Lower leg skin (tissue), 4 donors: ENCODE results near the gene ATP8B4. TPM values are rescaled to one million over a fixed set of nuclear protein-coding genes. Genes with fewer than 3 reads are reported as not detected.

Source experiments
- DNase-seq, 2 donors: peaks; one replicate each; pipeline ENCODE4 v3.0.0-alpha.2; 2019; ENCODE audit warnings: low spot score in 2 of 2
- H3K4me3 ChIP-seq: fragments of 200-600 bp; sonication (generic); 2 replicates; pipeline ENCODE4 v1.5.1; 2017; ENCODE audit warnings: mild to moderate bottlenecking, low read depth; ENCODE audit not compliant: poor library complexity, severe bottlenecking
- CTCF ChIP-seq, 3 donors: fragments of 450-650 bp; IDR thresholded peaks; one replicate each; pipeline ENCODE4 v1.5.1; 2016; ENCODE audit warnings: antibody characterized with exemption in 3 of 3, mild to moderate bottlenecking in 3 of 3, moderate library complexity in 2 of 3
- POLR2A ChIP-seq, 2 donors: fragments of 450-650 bp; IDR thresholded peaks; one replicate each; pipeline ENCODE4 v1.6.1; 2016 to 2017; ENCODE audit warnings: antibody characterized with exemption in 2 of 2, mild to moderate bottlenecking in 1 of 2, moderate library complexity in 1 of 2
- WGBS, 2 donors: methylation state at CpG; one replicate each; pipeline ENCODE4 v1.1.5; 2018; 5-methylcytosine and 5-hydroxymethylcytosine counted together
- intact Hi-C: fragments of 100-400 bp; cut with DNase I; formaldehyde crosslinking; loops from one replicate; pipeline ENCODE4 v1.15.0; 2023; ENCODE audit warnings: low total_unique reads
- total RNA-seq, 4 donors: library from RNA; depleted of rRNA; stranded (reverse); fragments of >200 nt; gene quantifications; one replicate each; pipeline ENCODE4 v1.1.0, GENCODE V29; 2016

ATP8B4 gene
- total RNA-seq, 4 donors from 2014 or later, result 1.9 to 6.3 (median 2.9) TPM

DNA sequence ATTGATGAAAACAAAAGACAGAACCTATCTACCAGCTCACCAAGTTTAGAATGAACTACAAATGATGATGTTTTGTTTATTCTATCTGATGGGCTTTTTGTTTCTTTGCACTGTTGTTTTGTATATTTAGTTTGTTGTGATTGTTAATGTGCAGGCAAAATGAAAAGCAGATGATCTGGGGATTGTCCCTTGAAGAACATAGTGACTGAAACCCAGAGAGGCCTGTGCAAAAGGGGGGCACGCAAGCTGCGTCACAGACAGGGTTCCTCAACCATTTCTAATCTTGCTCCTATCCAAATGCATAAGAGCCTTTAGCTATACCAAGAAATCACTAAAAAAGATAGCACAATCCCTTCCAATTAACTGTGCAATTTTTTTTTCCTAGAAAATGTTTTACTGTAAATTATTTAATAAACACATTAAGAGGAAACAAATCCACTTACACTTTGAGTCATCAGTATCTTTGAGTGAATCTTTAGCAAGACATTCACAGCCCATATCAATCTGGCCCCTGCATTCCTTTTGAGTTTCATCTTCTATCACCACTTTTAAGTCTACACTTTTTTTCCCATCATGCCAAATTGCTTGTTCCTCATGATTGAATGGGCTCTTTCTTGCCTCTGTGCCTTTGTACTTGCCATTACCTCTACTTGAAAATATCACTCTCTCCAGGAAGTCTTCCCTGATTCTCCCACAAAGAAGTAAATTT lies 220.3 kb downstream of the ATP8B4 start:
- DNase-seq, result no peak
- no peak overlapping the region for H3K4me3 ChIP-seq
- intact Hi-C loops, result no loop called here
- TF ChIP-seq POLR2A (IDR thresholded peaks at IDR 0.05) (no peak), CTCF (IDR thresholded peaks at IDR 0.05) (no peak)
- 87 to 88% methylated on average over 2 of the region's 2 CpGs for WGBS, 2 donors

GRCh38 chr15:49898097-49898496 lies 220.9 kb downstream of the ATP8B4 start:
- H3K4me3 ChIP-seq, result no peak overlapping the region
- intact Hi-C loops, result no loop called here
- no peak for DNase-seq
- TF ChIP-seq POLR2A (IDR thresholded peaks at IDR 0.05) (no peak), CTCF (IDR thresholded peaks at IDR 0.05) (no peak)

- TF ChIP-seq POLR2A (IDR thresholded peaks at IDR 0.05) (no peak), CTCF (IDR thresholded peaks at IDR 0.05) (no peak)
- intact Hi-C loops, result no loop called here
- 55 to 68% methylated on average over 6 of the region's 6 CpGs for WGBS, 2 donors
- DNase-seq, result no peak
- H3K4me3 ChIP-seq, result no peak overlapping the region
Measured at GRCh38 chr15:49895347-49896223, 223.4 kb downstream of the ATP8B4 start.

DNA sequence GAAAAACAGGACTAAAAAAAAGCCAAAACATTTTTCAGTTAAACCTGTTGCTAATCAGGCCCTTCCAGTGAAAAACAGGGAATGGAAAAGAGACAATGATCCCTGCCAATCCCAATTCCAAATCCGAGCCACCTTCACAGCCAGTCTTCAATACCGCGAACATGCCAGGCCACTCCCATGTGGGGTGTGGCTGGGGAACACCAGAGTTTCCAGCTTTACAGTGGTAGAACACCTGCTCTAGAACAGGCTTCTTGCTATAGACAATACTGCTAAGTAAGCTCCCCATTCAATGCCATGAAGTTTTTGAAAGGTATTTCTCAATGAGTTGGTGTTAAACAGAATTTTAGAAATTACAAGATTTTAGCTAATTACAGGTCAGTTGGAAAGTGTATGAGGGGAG lies 228.3 kb downstream of the ATP8B4 start:
- no peak overlapping the region for H3K4me3 ChIP-seq
- TF ChIP-seq POLR2A (IDR thresholded peaks at IDR 0.05) (no peak), CTCF (IDR thresholded peaks at IDR 0.05) (no peak)
- 33 to 36% methylated on average over 3 of the region's 3 CpGs for WGBS, 2 donors
- DNase-seq, result no peak
- intact Hi-C loops, result no loop called here

GRCh38 chr15:49889536-49889935 lies 229.5 kb downstream of the ATP8B4 start:
- H3K4me3 ChIP-seq, result no peak overlapping the region
- no peak for DNase-seq
- TF ChIP-seq CTCF (IDR thresholded peaks at IDR 0.05) (no peak), POLR2A (IDR thresholded peaks at IDR 0.05) (no peak)
- intact Hi-C loops, result no loop called here
- WGBS, 2 donors, result 58 to 65% methylated on average over 2 of the region's 2 CpGs
